ENCODE measurements around the gene CNOT6.
"Not testable (repeated sequence)": the region's sequence is repeated elsewhere in the genome, so short reads cannot be mapped to it uniquely, and the experiment has no call there.

CNOT6 gene

GRCh38 chr5:180471866-180472265, 22.3 kb upstream of the CNOT6 start:
- DNase-seq (ENCODE audit: low read depth): no peak

DNA sequence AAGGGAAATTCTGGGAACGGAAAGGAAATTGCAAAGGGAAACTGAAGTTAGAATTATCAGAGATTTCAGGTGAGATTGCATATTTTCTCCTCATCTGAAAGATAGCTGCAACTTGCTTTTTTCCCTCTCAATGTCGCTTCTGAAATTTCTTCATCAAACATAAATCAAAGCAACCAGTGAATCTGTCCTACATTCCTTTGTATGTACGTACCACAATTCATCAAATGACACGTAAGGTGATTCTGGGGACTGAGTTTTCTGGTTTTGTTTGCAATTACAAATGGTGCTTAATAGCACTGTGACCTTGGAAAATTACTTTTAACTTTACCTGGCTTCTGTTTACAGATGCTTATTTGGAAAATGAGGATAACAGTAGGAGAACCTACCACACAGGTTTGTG, 21.9 kb upstream of the CNOT6 start:
- DNase-seq (ENCODE audit: low read depth): no peak

DNA sequence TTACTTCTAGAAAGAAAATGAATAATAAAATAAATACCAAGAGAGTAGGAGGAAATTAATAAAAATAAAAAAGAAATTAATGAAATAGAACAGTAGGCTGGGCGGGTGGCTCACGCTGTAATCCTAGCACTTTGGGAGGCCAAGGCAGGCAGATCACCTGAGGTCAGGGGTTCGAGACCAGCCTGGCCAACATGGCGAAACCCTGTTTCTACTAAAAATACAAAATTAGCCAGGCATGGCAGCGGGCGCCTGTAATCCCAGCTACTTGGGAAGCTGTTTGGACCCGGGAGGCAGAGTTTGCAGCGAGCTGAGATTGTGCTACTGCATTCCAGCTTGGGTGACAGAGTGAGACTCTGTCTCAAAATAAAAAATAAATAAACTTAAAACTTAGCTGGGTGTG, 20.8 kb upstream of the CNOT6 start:
- not testable (repeated sequence) for DNase-seq (ENCODE audit: low read depth)

- no peak for DNase-seq (ENCODE audit: low read depth)
Measured at GRCh38 chr5:180474569-180474968, 19.6 kb upstream of the CNOT6 start.

DNA sequence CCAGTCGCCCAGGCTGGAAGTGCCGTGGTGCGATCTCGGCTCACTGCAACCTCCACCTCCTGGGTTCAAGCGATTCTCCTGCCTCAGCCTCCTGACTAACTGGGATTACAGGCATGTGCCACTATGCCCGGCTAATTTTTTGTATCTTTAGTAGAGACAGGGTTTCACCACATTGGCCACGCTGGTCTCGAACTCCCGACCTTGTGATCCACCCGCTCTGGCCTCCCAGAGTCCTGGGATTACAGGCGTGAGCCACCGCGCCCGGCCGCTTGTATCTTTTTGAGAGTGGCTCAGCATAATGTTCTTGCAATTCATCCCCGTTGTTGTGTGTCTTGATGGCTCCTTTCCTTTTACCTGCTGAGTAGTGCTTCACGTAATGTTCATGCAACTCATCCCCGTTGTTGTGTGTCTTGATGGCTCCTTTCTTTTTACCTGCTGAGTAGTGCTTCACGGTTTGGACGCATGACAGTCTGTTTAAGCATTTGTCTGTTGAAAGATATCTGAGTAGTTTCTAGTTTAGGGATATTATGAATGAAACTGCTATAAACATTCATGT, 18.1 kb upstream of the CNOT6 start:
- DNase-seq (ENCODE audit: low read depth): not testable (repeated sequence)

- DNase-seq (ENCODE audit: low read depth): no peak
Measured at GRCh38 chr5:180484813-180485212, 9.4 kb upstream of the CNOT6 start.

DNA sequence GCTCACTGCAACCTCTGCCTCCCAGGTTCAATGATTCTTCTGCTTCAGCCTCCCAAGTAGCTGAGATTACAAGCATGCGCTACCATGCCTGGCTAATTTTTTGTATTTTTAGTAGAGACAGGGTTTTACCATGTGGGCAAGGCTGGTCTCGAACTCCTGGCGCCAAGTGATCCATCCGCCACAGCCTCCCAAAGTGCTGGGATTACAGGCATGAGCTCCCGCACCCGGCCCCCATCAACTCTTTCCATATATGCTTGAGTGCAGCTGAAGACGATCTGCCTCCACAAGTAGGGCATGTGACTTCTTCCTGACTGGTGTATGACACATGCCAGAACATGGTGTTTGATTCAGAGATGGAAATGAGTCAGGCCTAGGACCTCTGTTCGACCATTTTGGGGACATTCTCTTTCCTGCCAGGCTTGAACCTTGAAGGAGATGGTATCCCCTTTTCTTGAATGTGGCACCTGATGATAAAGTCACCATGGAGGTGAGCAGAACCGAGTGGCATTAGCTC, 7.5 kb upstream of the CNOT6 start:
- DNase-seq (ENCODE audit: low read depth): no peak

DNA sequence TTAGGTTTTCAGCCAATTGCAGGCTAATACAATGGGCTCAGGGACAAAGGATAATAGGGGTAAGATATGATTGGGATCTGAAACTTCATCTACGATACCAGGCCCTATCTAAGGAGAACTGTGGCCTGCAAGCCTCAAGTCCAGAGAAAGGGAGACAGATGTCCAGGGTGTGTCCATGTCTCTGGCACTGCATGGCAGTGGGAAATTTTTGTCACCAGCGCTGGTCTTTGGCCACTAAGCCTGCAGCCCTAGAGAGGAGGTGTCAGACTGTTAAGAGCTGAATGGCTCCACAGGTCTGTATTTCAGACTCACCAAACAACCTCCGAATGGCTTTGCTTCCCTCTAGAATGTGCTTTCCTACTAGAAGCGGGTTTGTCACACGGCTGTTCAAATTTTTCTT, 6.6 kb upstream of the CNOT6 start:
- no peak for DNase-seq (ENCODE audit: low read depth)

DNA sequence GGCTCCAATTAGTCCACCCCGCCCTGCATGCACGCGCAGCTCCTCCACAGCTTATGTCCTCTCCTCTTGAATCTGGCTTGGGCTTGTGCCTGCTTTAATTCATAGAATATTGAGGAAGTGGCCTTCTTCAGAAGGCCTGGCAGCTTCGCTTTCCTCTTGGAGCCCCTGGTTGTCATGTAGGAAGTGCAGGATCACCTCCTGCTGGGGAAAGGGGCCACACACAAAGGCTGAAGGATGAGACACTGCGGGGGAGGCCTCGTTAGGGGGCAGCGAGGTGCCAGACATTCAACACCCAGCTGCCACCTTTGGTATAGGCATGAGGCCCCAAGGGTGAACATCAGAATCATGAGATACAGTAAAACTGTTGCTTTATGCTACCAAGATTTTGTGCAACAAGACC, 2.7 kb upstream of the CNOT6 start:
- no peak for DNase-seq (ENCODE audit: low read depth)

- DNase-seq (ENCODE audit: low read depth): no peak
Measured at GRCh38 chr5:180492226-180492903, 1.8 kb upstream of the CNOT6 start.

DNA sequence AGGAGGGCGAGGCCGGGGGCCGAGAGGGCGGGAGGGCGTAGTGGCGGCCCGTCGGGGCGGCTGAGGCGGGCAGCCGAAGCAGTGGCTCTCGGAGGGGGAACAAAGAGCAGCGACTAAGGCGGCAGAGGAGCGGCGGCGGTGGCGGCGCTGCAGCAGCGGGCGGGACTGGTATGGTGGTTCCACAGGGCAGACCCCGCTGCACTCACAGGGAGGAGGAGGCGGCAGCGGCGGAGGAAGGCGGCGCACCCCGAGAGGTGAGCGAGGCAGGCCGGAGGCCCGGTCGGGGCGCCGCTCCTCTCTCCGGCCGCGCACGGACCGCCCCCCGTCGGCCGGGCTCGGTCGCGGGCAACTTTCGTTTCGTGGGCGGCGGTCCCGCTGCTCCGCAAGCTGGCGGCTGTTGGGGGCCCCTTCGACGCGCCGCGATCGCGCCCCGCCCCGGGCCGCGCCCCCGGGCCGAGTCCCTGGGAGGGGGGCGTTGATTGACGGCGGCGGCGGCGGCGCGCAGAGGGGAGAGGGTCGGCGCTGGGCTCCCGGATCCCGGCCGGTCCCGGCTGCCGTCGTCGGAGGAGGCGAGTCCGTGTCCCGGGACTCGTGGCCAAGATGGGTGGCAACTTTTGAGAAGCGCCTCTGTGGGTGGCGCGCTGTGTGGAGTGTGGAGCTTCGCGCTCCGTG, 467 bp downstream of the CNOT6 start:
- DNase-seq (ENCODE audit: low read depth): no peak

DNA sequence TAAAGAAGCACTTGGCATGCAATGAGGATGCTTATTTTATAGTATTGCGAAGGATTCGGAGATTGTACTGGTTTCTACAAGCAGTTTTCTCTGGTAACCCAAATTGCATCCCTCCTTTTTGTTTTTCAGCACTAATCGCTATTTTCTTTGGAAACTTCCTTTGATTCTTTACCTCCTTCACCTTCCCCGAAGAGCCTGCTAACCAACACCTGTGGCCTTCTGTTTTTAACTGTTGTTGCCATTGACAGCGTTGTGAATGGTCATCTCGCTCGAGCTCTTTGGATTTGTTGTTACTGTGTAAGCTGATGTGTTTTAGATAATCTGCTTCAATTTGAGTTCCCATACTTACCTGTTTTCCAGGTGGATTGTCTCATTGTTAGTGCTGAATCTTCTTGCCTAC, 1.1 kb downstream of the CNOT6 start:
- DNase-seq (ENCODE audit: low read depth): no peak

DNA sequence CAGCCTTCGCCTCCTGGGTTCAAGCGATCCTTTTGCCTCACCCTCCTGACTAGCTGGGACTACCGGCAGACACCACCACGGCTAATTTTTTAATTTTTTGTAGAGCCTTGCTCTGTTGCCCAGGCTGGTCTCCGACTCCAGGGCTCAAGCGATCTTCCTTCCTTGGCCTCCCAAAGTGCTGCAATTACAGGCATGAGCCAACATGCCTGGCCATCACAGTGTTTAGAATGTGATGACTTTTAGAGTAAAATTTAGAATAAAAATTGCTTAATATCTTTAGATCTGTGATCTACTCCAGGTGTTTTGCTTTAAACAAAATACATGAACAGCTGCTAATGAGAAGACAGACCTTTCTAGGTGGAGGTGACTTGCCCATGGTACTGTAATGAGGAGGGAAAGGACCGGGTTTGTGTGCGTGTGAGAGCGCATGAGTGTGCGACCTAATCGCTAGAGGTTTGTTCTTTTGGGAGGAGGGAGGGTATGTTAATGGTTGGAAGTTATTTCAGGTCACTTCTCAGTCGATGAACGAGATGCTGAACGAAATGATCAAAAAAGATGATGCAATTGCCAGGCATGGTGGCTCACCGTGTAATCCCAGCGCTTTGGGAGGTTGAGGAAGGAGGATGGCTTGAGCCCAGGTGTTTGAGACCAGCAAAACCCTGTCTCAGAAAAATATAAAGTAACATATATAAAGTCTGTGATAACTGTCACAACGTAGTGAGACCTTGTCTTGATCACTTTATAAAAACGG, 2.0 kb downstream of the CNOT6 start:
- DNase-seq (ENCODE audit: low read depth): no peak

GRCh38 chr5:180496806-180497205, 2.6 kb downstream of the CNOT6 start:
- not testable (repeated sequence) for DNase-seq (ENCODE audit: low read depth)

- DNase-seq (ENCODE audit: low read depth): not testable (repeated sequence)
Measured at GRCh38 chr5:180497865-180498264, 3.7 kb downstream of the CNOT6 start.

DNA sequence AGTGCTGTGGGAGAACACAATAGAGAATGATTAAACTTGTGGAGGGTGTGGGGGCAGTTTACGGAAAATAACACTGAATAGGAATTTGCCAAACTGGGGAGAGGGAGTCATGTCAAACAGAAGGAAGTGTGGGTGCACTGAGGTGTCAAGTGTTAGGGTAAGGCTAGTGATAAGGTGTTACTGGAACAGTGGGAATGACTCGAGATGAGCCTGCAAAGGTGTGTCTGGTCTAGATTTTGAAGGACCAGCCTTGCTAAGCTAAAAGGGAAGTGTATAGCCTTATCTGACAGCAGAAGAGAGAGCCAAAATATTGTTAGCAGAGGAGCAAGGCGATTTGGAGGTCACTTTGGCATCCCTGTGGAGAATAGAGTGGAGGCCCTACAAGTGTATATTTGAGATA, 4.2 kb downstream of the CNOT6 start:
- DNase-seq (ENCODE audit: low read depth): no peak

DNA sequence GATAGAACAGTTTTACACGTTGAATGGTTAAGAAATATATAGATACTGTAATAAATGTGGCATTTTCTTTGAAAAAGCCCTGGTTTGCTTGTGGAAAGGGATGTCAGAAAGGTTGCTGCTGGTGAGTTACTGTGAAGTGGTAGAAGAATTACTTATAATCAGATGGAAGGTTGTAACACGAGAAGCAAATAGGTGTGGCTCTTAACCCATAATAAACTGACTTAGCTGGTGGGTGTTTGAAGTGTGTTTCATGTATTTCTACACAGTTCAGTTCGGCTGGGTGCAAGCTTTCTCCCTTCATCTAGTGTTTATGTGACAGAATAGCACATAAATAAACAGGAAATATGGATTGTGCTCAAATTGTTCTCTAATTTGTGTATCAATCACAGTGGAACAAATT, 5.5 kb downstream of the CNOT6 start:
- no peak for DNase-seq (ENCODE audit: low read depth)

DNA sequence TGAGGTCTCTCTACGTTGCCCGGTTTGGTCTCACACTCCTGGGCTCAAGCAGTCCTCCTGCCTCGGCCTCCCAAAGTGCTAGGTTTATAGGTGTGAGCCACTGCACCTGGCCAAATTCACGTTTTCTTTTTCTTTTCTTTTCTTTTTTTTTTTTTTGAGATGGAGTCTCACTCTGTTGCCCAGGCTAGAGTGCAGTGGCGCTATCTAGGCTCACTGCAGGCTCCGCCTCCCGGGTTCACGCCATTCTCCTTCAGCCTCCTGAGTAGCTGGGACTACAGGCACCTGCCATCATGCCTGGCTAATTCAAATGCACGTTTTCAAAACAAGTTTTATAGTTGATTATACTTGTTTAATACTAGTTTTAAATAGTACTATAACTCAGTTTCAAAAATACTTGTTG, 6.1 kb downstream of the CNOT6 start:
- DNase-seq (ENCODE audit: low read depth): not testable (repeated sequence)

DNA sequence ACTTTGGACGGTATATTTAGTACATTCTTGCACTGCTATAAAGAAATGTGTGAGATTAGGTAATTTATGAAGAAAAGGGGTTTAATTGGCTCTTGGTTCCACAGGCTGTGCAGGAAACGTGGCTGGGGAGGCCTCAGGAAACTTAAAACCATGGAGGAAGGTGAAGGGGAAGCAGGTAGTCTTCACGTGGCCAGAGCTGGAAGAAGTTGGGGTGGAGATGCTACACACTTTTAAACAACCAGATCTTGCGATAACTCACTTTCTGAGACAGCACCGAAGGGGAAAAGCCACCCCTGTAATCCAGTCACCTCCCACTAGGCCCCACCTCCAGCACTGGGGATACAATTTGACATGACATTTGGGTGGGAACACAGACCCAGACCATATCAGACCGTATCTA, 13.5 kb downstream of the CNOT6 start:
- no peak for DNase-seq (ENCODE audit: low read depth)

DNA sequence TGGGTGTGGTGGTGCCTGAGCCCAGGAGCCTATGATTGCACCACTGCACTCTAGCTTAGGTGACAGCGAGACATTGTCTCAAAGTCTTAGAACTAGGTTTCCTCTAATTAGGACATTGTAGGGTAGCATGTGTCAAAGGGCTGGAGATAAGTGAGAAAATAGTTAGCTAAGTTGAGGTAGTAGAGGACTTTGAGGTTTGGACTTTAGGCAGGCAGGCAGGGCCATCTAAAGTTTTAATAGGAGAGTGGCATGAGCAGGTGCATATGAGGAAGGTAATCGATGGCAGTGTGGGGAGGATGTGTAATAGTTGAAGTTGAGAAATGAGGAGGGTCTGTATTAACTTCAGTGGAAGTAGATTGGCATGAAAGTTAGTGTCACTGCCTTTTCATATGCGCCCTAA, 21.1 kb downstream of the CNOT6 start:
- DNase-seq (ENCODE audit: low read depth): no peak

DNA sequence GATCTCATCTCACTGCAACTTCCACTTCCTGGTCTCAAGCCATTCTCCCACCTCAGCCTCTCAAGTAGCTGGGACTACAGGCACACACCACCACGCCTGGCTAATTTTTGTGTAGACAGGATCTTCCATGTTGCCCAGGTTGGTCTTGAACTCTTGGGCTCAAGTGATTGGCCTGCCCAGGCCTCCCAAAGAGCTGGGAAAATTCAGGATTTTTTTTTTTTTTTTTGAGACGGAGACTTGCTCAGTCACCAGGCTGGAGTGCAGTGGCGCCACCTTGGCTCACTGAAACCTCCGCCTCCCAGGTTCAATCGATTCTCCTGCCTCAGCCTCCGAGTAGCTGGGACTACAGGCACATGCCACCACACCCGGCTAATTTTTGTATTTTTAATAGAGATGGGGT, 21.8 kb downstream of the CNOT6 start:
- not testable (repeated sequence) for DNase-seq (ENCODE audit: low read depth)

DNA sequence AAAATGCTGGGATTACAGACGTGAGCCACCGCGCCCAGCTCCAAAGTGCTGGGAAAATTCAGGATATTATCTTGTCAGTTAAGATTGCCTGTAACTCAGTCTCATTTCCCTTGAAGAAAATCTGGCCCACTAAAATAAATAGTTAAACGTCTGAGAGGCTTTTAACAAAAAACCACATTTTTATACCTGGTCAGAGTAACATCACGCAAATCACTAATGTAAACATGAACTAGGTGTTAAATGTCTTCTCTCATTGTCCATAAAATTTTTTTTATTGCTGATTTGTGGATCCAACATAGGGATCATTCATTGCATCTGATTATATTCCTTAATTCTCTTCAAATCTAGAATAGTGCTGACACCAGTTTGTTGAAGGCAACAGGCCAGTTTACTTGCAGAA, 22.3 kb downstream of the CNOT6 start:
- DNase-seq (ENCODE audit: low read depth): no peak

- DNase-seq (ENCODE audit: low read depth): no peak
Measured at GRCh38 chr5:180519098-180519497, 24.9 kb downstream of the CNOT6 start.
